HG02970 (cell line): Measurements from ENCODE around the gene NR1H4.
"Not testable (repeated sequence)": the region's sequence is repeated elsewhere in the genome, so short reads cannot be mapped to it uniquely, and the experiment has no call there.

Experiments
- ATAC-seq: cut with Tn5 transposase; IDR thresholded peaks from one replicate; pipeline ENCODE4 v1.9.1; 2021; ENCODE audit warnings: mild to moderate bottlenecking, moderate library complexity, moderate number of reproducible peaks; ENCODE audit not compliant: unreplicated experiment, low FRiP score

NR1H4 gene

GRCh38 chr12:100473716-100474150, at the start of gene NR1H4:
Gene NR1H4, plus strand, starts transcription at chr12:100473866. Its CDS starts 19,458 bp downstream, at chr12:100493324.
- ATAC-seq, result no peak

GRCh38 chr12:100426145-100426544, 47.5 kb upstream of the NR1H4 start:
- no peak for ATAC-seq

DNA sequence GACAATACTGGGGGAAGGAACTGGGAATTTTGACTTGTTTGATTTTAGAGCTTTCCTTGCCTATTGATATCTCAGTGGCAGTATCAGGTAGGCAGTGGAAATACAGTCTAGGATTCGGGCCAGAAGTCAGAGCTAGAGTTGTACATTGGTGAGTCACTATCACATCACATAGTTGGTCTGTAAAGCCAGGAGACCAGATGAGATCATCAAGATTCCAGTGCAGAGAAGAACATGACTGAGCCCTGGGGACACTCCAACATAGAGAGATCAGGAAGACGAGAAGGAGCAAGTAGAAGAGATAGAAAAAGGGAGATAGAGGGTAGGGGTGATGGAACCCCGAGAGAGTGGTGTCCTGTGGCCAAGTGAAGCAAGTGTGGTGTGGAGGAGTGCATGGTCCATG, 46.6 kb upstream of the NR1H4 start:
- ATAC-seq, result no peak

GRCh38 chr12:100430251-100430650, 43.4 kb upstream of the NR1H4 start:
- not testable (repeated sequence) for ATAC-seq

DNA sequence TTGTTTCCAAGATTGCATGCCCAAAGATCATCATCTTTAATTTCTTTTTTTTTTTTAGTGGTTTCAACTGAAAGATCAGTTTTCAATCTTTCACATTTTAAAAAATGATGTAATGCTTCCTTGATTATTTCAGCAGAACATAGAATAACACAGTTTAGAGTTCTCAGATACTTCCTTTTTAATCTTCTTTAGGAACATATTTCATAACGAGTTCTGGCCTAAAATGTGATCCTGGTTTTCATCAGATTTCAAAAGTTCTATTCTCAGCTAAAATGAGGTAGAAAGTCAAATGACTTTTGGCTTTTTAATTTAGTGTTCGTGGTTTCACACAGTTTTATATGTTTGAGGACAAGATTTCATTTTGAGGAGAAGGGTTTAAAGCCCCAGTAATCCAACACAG, 40.0 kb upstream of the NR1H4 start:
- no peak for ATAC-seq

DNA sequence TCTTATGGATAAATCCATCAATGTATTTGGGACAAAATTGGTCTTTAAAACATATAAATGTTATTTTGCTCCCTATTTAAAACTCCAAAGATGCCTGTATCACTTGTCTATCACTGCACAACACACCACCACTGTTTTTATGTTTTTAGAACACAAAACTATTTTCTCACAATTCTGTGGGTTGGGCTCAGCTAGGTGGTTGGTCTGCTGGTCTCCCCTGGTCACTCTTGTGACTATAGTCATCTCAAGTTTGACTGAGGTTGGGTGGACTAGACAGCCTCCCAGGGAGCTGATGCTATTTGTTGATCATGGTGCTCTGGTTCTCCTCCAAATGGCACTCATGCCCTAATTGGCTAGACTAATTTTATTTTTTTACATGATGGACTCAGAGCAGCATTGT, 39.5 kb upstream of the NR1H4 start:
- no peak for ATAC-seq

GRCh38 chr12:100435957-100436356, 37.7 kb upstream of the NR1H4 start:
- ATAC-seq, result no peak

GRCh38 chr12:100437038-100437841, 36.4 kb upstream of the NR1H4 start:
- no peak for ATAC-seq

GRCh38 chr12:100439797-100440196, 33.9 kb upstream of the NR1H4 start:
- ATAC-seq, result no peak

- ATAC-seq, result no peak
These were observed 31.3 kb upstream of the NR1H4 start for GRCh38 chr12:100442403-100442802.

- ATAC-seq, result no peak
These were observed 30.2 kb upstream of the NR1H4 start for GRCh38 chr12:100443434-100443833.

GRCh38 chr12:100445081-100445481, 28.6 kb upstream of the NR1H4 start:
- ATAC-seq, result no peak

GRCh38 chr12:100447381-100447780, 26.3 kb upstream of the NR1H4 start:
- no peak for ATAC-seq

GRCh38 chr12:100448656-100449055, 25.0 kb upstream of the NR1H4 start:
- ATAC-seq, result no peak

- ATAC-seq, result no peak
These were observed 22.9 kb upstream of the NR1H4 start for GRCh38 chr12:100450735-100451134.

- no peak for ATAC-seq
These were observed 19.7 kb upstream of the NR1H4 start for GRCh38 chr12:100453951-100454350.

- ATAC-seq, result no peak
These were observed 17.8 kb upstream of the NR1H4 start for GRCh38 chr12:100455896-100456295.

DNA sequence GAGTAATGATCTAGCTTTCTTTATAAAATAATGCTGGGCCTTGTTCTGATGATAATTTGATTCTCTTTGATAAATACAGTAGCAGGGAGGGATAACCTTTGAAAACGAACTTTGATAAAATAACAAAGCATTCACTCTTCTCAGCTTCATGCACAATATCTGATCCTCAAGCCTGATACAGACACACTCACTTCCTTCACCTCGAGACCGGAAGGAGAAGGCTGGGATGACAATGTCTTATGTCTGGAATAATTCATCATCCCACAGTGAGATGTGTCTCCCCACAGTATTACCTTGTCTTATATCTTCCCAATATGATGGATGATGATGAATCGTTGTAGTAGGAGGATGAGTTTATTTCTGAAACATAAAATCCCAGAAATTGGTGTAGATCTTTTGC, 15.5 kb upstream of the NR1H4 start:
- no peak for ATAC-seq

DNA sequence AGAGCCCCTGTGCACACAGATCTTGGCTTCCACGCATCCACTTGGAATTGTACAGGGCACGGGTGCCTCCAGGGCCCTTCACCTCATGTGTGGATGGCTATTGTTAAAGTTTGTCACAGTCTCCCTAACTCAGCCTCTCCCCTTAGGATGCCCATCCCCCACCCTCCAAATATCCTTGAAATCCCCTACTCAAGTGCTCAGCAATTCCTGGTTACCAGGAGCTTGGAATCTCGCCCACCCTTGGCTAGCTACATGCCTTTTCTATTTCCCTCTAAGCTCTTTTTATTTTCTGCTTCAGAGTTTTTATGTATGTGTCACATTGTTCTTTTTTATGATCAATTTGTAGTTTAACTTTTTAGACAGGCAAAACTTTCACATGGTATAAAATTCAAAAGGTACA, 13.0 kb upstream of the NR1H4 start:
- no peak for ATAC-seq

- ATAC-seq, result no peak
These were observed 12.2 kb upstream of the NR1H4 start for GRCh38 chr12:100461330-100461973.

GRCh38 chr12:100463661-100464060, 10.0 kb upstream of the NR1H4 start:
- no peak for ATAC-seq

GRCh38 chr12:100464529-100464928, 9.1 kb upstream of the NR1H4 start:
- ATAC-seq, result no peak
